ENCODE results near the gene FTSJ1.

Gene FTSJ1

DNA sequence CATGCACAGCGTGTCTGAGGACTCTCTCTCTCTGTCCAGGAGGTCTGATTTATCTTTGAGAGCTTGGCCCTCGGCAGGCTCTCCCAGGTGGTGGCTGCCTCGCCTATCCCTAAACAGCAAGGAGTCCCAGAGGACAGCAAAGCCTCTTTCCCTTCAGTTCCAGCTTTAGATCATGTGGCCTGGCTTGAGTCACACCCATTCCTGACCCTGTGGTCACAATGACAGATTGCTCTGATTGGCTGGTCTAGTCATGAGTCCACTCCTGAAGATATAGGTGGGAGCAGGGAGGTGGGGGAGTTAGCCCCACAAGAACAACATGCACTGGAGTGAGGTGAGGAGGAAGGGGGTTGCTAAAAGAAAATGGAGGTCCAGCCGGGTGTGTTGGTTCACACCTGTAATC lies 20.7 kb downstream of the FTSJ1 start:
- no peak overlapping the region for H3K4me2 ChIP-seq (ENCODE audit: low read depth, low read length, poor library complexity, severe bottlenecking)
- H3K27me3 ChIP-seq (ENCODE audit: insufficient read depth, low read length, poor library complexity, severe bottlenecking), result no peaks in the 10 kb centered on the region
- no peaks in the 10 kb centered on the region for H3K79me2 ChIP-seq (ENCODE audit: insufficient read depth, low read length)
- no peaks in the 10 kb centered on the region for H3K9me2 ChIP-seq (replicated peaks; ENCODE audit: low read depth, low read length)
- H3K36me3 ChIP-seq (ENCODE audit: insufficient read depth, low read length), result no peaks in the 10 kb centered on the region
- H3K4me1 ChIP-seq (ENCODE audit: insufficient read depth, low read length, poor library complexity, severe bottlenecking), result no peaks in the 10 kb centered on the region
- H3K9ac ChIP-seq (ENCODE audit: low read depth, low read length, poor library complexity, severe bottlenecking), result no peak overlapping the region
- H4K20me1 ChIP-seq (ENCODE audit: insufficient read depth, low read length, poor library complexity, severe bottlenecking), result no peaks in the 10 kb centered on the region
- H2AFZ ChIP-seq (ENCODE audit: low read length), result no peak overlapping the region
- TF ChIP-seq EZH2phosphoT487 (IDR thresholded peaks at IDR 0.05; ENCODE audit: borderline replicate concordance), result no peak
- TF ChIP-seq, protein P1, sequence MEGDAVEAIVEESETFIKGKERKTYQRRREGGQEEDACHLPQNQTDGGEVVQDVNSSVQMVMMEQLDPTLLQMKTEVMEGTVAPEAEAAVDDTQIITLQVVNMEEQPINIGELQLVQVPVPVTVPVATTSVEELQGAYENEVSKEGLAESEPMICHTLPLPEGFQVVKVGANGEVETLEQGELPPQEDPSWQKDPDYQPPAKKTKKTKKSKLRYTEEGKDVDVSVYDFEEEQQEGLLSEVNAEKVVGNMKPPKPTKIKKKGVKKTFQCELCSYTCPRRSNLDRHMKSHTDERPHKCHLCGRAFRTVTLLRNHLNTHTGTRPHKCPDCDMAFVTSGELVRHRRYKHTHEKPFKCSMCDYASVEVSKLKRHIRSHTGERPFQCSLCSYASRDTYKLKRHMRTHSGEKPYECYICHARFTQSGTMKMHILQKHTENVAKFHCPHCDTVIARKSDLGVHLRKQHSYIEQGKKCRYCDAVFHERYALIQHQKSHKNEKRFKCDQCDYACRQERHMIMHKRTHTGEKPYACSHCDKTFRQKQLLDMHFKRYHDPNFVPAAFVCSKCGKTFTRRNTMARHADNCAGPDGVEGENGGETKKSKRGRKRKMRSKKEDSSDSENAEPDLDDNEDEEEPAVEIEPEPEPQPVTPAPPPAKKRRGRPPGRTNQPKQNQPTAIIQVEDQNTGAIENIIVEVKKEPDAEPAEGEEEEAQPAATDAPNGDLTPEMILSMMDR (conservative IDR thresholded peaks at IDR 0.05; ENCODE audit: low read length), result no peak
- no peak overlapping the region for H3K4me3 ChIP-seq (ENCODE audit: low read length, poor library complexity, severe bottlenecking)
- no peaks in the 10 kb centered on the region for H3F3A ChIP-seq (ENCODE audit: low read depth)
- H3K9me3 ChIP-seq (ENCODE audit: insufficient read depth, low read depth, low read length), result no peaks in the 10 kb centered on the region

DNA sequence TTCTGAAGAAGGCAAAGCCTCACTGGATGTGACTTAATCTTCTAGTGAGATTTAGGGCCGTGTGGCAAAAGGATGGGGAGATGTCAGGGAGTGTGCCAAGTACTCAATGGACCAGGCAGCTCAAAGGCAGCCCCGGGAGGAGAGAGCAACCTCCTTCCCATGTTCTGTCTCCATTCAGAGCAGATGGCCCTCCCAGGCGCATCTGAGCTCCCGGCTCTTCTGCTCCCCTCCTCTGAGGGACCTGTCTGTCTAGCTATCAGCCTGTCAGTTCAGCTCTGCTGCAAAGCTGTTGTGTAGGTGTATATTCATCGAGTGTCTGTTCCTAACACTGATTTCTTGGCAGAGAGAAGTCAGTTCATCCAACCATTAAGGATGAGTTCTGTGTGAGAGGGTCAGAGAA lies 21.9 kb downstream of the FTSJ1 start:
- Histone ChIP-seq H3F3A (ENCODE audit: low read depth) (no peaks in the 10 kb centered on the region), H3K36me3 (ENCODE audit: insufficient read depth, low read length) (no peaks in the 10 kb centered on the region), H3K9me2 (replicated peaks; ENCODE audit: low read depth, low read length) (no peaks in the 10 kb centered on the region), H3K4me2 (ENCODE audit: low read depth, low read length, poor library complexity, severe bottlenecking) (no peak overlapping the region), H3K79me2 (ENCODE audit: insufficient read depth, low read length) (no peaks in the 10 kb centered on the region), H3K4me1 (ENCODE audit: insufficient read depth, low read length, poor library complexity, severe bottlenecking) (no peaks in the 10 kb centered on the region), H4K20me1 (ENCODE audit: insufficient read depth, low read length, poor library complexity, severe bottlenecking) (no peaks in the 10 kb centered on the region), H3K9ac (ENCODE audit: low read depth, low read length, poor library complexity, severe bottlenecking) (no peak overlapping the region), H2AFZ (ENCODE audit: low read length) (no peak overlapping the region), H3K4me3 (ENCODE audit: low read length, poor library complexity, severe bottlenecking) (no peak overlapping the region), H3K9me3 (ENCODE audit: insufficient read depth, low read depth, low read length) (no peaks in the 10 kb centered on the region), H3K27me3 (ENCODE audit: insufficient read depth, low read length, poor library complexity, severe bottlenecking) (no peaks in the 10 kb centered on the region)
- TF ChIP-seq, protein P1 (conservative IDR thresholded peaks at IDR 0.05; ENCODE audit: low read length), result no peak
- no peak for TF ChIP-seq EZH2phosphoT487 (IDR thresholded peaks at IDR 0.05; ENCODE audit: borderline replicate concordance)

- no peaks in the 10 kb centered on the region for H3K9me2 ChIP-seq (replicated peaks; ENCODE audit: low read depth, low read length)
- no peak overlapping the region for H3K9ac ChIP-seq (ENCODE audit: low read depth, low read length, poor library complexity, severe bottlenecking)
- no peaks in the 10 kb centered on the region for H3K27me3 ChIP-seq (ENCODE audit: insufficient read depth, low read length, poor library complexity, severe bottlenecking)
- no peaks in the 10 kb centered on the region for H3K4me1 ChIP-seq (ENCODE audit: insufficient read depth, low read length, poor library complexity, severe bottlenecking)
- H3K36me3 ChIP-seq (ENCODE audit: insufficient read depth, low read length), result no peaks in the 10 kb centered on the region
- H3K79me2 ChIP-seq (ENCODE audit: insufficient read depth, low read length), result no peaks in the 10 kb centered on the region
- H3K4me2 ChIP-seq (ENCODE audit: low read depth, low read length, poor library complexity, severe bottlenecking), result no peak overlapping the region
- H3F3A ChIP-seq (ENCODE audit: low read depth), result no peaks in the 10 kb centered on the region
- TF ChIP-seq, protein P1 (conservative IDR thresholded peaks at IDR 0.05; ENCODE audit: low read length), result no peak
- TF ChIP-seq EZH2phosphoT487 (IDR thresholded peaks at IDR 0.05; ENCODE audit: borderline replicate concordance), result no peak
- no peaks in the 10 kb centered on the region for H3K9me3 ChIP-seq (ENCODE audit: insufficient read depth, low read depth, low read length)
- H4K20me1 ChIP-seq (ENCODE audit: insufficient read depth, low read length, poor library complexity, severe bottlenecking), result no peaks in the 10 kb centered on the region
- H2AFZ ChIP-seq (ENCODE audit: low read length), result no peak overlapping the region
- no peak overlapping the region for H3K4me3 ChIP-seq (ENCODE audit: low read length, poor library complexity, severe bottlenecking)
Observed at GRCh38 chrX:48498374-48498809, 22.4 kb downstream of the FTSJ1 start.
